IPS-18c (cell line): ENCODE measurements around the gene MTG2.
A peak's percentile ranks its signal among the peaks of the same experiment; 100 is the strongest.

ENCODE experiments used
- H3K4me3 ChIP-seq: 2 replicates; pipeline ENCODE4 v1.7.0; 2013; ENCODE audit warnings: low read depth, mild to moderate bottlenecking, low read length, moderate library complexity; ENCODE audit not compliant: insufficient read depth
- H3K9me3 ChIP-seq: one replicate; pipeline ENCODE4 v1.6.1; 2013; ENCODE audit warnings: mild to moderate bottlenecking, low read length, moderate library complexity; ENCODE audit not compliant: control insufficient read depth, insufficient read depth

The MTG2 gene

GRCh38 chr20:62231292-62231691 is 48.5 kb downstream of the MTG2 start:
- no peaks in the 10 kb centered on the region for H3K9me3 ChIP-seq
- H3K4me3 ChIP-seq = no peak overlapping the region

- H3K4me3 ChIP-seq = no peak overlapping the region
- no peaks in the 10 kb centered on the region for H3K9me3 ChIP-seq
Observed at GRCh38 chr20:62232194-62232593, 49.4 kb downstream of the MTG2 start.

GRCh38 chr20:62232770-62233645 is 50.2 kb downstream of the MTG2 start:
- Histone ChIP-seq H3K9me3 (no peaks in the 10 kb centered on the region), H3K4me3 (no peak overlapping the region)

GRCh38 chr20:62233684-62234083 is 50.9 kb downstream of the MTG2 start:
- no peak overlapping the region for H3K4me3 ChIP-seq
- H3K9me3 ChIP-seq = no peaks in the 10 kb centered on the region

GRCh38 chr20:62234339-62234738 is 51.5 kb downstream of the MTG2 start:
- Histone ChIP-seq H3K9me3 (no peaks in the 10 kb centered on the region), H3K4me3 (no peak overlapping the region)

DNA sequence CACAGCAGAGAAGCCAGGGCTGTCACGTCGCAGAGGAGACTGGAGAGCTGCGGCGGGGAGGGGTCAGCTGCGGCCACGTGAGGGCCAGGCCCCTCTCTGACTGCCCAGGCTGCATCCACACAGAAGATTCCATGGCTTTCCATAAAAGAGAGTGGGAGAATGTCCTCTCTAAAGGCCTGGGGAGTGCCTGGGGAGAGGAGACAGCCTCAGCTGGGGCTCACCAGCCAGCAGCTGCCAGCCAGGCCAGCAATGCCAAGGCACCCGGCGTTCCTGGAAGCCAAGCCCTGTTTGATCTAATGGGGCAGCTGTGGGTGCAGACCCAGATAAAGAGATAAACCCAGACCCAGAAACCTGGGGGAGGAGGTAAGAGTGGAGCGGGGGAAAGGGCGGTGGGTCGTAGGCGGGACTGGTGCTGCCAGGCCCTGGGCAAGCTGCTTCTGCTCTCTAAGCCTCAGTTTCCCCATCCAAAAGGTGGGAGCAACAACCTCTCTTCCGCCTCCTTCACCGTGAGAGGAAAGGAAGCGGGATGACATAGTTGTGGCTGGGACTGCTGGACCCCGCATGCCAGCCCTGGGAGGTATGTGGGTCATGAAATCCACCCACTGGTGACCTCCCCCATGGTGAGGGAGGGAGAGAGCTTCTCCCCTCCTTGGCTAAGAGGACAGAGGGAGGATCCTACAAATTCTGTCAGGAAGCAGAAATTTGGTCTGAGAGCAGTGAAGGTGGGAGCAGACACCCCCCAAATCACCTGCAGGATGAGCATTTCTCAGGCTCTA is 52.4 kb downstream of the MTG2 start:
- Histone ChIP-seq H3K9me3 (no peaks in the 10 kb centered on the region), H3K4me3 (no peak overlapping the region)

GRCh38 chr20:62235777-62236157 is 52.9 kb downstream of the MTG2 start:
- H3K4me3 ChIP-seq = no peak overlapping the region
- no peaks in the 10 kb centered on the region for H3K9me3 ChIP-seq

DNA sequence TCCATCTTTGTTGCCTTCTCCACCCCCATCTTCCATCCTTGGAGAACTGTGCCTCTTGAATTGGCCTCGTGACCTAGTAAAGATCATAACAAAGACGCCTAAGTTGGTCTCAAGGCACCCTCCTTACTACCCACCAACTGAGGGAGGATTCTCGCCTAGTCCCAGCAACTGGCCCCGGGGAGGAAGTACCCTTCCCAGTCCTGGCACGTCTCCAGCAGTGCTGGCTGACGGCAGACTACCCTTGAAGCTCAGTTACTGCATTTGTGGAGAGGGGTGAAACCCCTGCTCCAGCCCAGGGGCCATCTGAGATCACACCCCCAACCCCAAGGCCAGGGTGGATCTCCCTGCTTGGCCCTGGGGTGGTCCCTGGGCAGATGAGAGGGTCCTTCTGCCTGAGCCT is 53.4 kb downstream of the MTG2 start:
- no peaks in the 10 kb centered on the region for H3K9me3 ChIP-seq
- no peak overlapping the region; the same call in 1 of the 2 replicates for H3K4me3 ChIP-seq

DNA sequence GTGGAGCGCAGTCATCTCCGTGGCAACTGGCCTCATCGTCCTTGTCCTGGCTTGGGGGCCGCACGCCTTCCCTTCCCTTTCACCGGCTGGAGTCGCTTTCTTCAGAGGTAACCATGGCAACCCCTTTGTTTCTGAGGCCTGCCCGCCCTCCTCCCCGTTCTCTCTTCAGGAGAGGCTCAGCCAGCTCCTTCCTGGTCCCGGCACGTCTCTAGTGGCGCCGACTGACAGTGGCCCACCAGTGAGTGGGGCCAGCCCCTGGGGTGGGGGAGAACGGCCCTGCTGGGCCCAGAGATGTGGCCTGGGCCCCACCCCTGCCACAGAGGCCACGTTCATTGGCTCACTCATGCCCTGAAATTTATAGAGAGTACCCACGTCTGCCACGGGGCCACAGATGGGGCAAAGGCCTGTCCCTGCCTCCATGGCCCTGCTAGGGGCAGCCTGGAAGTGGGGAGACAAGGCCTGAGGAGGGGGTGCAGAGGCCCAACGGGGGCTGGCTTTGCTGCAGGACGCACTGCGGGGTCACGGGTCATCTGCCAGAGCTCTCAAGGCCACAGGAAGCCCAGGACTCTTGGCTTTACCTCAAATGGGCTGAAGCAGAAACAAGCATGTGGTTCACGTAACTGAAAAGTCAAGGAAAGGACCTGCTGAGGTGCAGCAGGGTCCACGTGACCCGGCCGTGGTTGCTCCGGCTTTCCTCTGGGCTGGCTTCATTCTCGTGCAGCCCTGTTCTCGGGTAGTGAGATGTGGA is 54.1 kb downstream of the MTG2 start:
- Histone ChIP-seq H3K9me3 (no peaks in the 10 kb centered on the region), H3K4me3 (no peak overlapping the region; the same call in 1 of the 2 replicates)

DNA sequence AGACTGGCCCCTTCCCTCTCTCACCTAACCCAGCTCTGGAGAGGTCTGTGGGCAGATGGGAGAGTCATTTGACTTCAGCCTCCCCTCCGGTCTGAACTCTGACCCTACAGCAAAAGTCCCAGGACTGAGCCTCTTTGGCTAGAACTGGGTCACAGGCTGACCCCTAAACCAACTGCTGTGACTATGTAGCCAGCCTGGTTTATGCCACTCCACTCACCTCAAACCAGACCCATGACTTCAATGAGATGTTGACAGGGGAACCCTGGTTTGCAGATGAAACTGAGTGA is 54.6 kb downstream of the MTG2 start:
- H3K4me3 ChIP-seq = no peak overlapping the region; the same call in 1 of the 2 replicates
- no peaks in the 10 kb centered on the region for H3K9me3 ChIP-seq

DNA sequence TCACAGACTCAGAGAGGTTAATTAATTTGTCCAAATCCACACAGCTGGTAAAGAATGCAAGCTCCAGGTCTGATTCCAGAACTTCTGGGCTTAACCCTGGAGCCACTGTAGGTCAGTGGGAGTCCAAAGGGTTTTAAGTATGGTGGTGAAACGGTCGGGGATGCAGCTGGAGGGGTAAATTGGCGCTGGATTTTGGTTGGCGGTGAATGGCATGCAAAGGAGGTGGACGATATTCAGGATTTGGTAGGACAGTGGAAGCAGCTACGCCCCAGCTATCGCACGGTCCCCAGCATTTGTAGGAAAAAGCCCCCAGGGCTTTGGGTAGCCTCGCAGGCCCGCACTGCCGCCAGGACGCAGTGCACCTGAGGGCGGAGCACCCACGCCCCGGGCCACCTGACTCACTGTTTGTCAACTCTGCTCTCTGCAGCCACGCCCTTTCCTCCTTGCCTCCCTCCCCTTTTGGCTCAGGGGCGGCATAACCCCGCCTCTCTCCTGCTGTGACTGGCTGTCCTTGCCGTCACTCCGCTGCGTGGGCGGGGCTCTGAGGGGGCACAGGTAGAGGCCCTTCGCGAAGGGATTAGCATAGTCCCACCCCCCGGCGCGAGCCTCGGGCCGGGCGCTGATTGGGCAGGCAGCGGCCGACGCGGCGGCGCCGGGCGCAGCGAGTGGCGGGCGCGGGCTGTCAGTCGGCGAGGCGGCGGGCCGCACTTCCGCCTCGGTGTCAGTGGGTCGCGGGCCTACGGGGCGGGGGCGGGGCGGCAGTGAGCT is 55.2 kb downstream of the MTG2 start, which contains the start of gene OSBPL2:
OSBPL2 (plus strand) TSS at position 721 of the 768 bp plus-strand sequence. CDS start 17,664 bp downstream, outside the sequence.
- H3K4me3 ChIP-seq = peak within 1 kb of the TSS; percentile 68

DNA sequence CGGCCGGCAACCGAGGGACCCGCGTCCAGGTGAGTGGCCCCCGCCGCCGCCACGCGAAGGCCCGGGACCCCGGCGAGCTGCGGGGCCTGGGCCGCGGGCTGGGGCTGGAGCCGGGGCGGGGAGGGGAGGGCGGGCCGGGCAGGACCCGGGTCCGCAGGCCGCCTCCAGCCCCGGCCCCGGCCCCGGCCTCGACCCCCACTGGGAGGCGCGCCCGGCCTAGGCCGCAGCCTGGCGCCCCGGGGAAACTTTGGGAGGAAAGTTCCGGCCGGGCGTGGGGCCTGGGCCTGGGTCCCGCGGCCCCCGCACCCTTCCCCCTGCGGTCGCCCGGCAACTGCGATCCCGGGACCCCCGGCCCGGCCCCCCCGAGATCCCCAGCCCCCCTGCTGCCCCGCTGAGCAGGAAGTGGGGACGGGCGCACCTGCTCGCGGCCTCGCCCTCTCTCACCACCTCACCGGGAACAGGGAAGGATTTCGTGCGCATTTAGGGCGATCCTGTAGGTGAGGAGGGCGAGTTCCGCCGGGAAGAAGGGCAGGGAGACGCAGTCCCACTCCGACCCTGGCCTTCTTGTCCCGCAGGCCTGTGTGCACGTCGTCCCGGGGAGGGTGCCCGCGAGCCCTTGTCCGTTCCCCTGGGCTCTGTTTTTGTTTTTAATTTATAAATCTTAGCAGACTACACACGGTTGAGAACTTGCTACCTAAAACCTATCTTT is 55.9 kb downstream of the MTG2 start:
- peak overlapping the region; percentile 68 for H3K4me3 ChIP-seq
- no peaks in the 10 kb centered on the region for H3K9me3 ChIP-seq

More for the DNA sequence above, 55.2 kb downstream of the MTG2 start, which contains the start of gene OSBPL2:
- H3K9me3 ChIP-seq = no peaks in the 10 kb centered on the region

- H3K9me3 ChIP-seq = no peaks in the 10 kb centered on the region
- peak overlapping the region; percentile 68 for H3K4me3 ChIP-seq
Observed at GRCh38 chr20:62239278-62239879, 56.6 kb downstream of the MTG2 start.

DNA sequence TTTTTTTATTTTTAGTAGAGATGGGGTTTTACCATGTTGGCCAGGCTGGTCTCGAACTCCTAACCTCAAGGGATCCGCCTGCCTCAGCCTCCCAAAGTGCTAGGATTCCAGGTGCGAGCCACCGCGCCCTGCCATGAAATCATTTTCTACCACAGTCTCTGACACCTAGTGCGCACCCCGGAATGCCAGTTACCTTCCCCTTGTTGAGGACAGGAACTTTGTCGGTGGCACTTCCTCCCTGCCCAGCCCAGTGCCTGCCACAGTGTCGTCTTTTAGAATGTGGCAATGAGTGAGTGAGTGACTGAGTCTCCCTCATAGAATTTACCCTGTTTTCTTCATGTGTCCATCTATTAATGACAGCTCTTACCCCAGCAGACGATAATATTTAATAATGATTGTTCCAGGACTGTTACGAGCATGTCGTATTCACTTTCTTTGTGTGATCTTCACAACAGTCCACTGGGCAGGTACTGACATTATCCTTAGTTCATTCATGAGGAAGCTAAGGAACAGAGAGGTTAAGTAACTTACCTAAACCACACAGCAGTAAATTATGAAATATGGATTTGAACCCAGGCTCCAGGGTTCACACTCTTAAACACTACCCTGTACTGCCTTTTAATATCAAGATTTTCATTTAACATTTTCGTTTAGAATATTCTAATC is 57.3 kb downstream of the MTG2 start:
- H3K9me3 ChIP-seq = no peaks in the 10 kb centered on the region

GRCh38 chr20:62241506-62241905 is 58.7 kb downstream of the MTG2 start:
- Histone ChIP-seq H3K4me3 (no peak overlapping the region), H3K9me3 (no peaks in the 10 kb centered on the region)

More for the DNA sequence above, 57.3 kb downstream of the MTG2 start:
- no peak overlapping the region for H3K4me3 ChIP-seq
